ENCODE results near the gene INVS. TPM values are rescaled to one million over a fixed set of nuclear protein-coding genes. Genes with fewer than 3 reads are reported as not detected.
A peak's percentile ranks its signal among the peaks of the same experiment; 100 is the strongest.

The INVS gene
- polyA plus RNA-seq, 1 of the 3 experiments (the other 2 are of a cell fraction) = 8.1 TPM

DNA sequence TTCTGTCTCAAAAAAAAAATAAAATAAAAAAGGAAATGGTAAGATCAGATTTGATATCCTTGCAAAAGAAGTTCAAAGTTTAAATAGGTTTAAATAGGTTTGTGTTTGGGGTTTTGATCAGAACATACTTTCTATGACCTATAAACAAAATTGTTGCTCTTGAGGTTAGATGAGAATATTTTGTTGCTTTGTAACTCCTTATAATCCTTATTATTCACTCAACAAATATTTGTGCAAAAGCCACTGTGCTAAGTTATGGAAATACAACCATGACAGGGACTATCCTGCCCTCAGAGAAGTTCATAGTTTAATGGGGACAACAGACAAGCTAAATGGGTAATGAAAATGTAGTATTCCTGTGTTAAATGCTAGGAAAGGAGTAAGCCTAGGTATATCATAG is 71.5 kb downstream of the INVS start:
- H3K27me3 ChIP-seq (ENCODE audit: insufficient read depth) = no peaks in the 10 kb centered on the region
- no peak for TF ChIP-seq YY1 (IDR thresholded peaks at IDR 0.05; ENCODE audit: low read depth)
- peaks cover 5 to 25% of the 10 kb centered on the region in 2 experiments for H3K36me3 ChIP-seq (replicated peaks in 1 of 2; ENCODE audit: control insufficient read depth in 1 of 2, insufficient read depth in 2 of 2, low read length in 1 of 2)
- peaks cover 0 to 5% of the 10 kb centered on the region in 2 experiments; a peak in 2 of 4 replicates for H3K4me1 ChIP-seq (ENCODE audit: control insufficient read depth in 1 of 2, insufficient read depth in 2 of 2, low read depth in 1 of 2, low read length in 1 of 2)
- H3K79me2 ChIP-seq (ENCODE audit: insufficient read depth) = no peaks in the 10 kb centered on the region
- CTCF ChIA-PET = no interaction called here
- no peaks in the 10 kb centered on the region for H3K9me2 ChIP-seq
- DNase-seq = no peak
- no peak overlapping the region for H3K27ac ChIP-seq (ENCODE audit: low read depth in 2 of 2, low read length in 1 of 2)
- no peak overlapping the region for H3K4me3 ChIP-seq (ENCODE audit: low read depth in 2 of 2, low read length in 1 of 2)
- no peak overlapping the region for H3K9ac ChIP-seq
- H3K9me3 ChIP-seq = no peaks in the 10 kb centered on the region
- H3K4me2 ChIP-seq = no peak overlapping the region
- H4K20me1 ChIP-seq (ENCODE audit: insufficient read depth) = no peaks in the 10 kb centered on the region
- H2AFZ ChIP-seq (ENCODE audit: low read depth) = no peak overlapping the region
- POLR2A ChIA-PET = no interaction called here
- no peaks in the 10 kb centered on the region for H3F3A ChIP-seq (replicated peaks; ENCODE audit: insufficient read depth)

DNA sequence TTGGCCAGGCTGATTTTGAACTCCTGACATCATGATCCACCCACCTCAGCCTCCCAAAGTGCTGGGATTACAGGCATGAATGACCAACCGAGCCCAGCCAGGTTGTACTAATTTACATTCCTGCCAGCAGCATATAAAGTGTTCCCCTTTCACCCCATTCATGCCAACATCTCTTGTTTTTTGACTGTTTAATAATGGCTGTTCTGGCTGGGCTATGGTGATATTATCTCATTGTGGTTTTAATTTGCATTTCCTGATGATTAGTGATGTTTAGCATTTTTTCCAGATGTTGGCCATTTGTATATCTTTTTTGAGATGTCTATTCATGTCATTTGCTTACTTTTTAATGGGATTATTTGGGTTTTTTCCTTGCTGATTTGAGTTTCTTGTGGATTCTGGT is 87.3 kb downstream of the INVS start:
- Histone ChIP-seq H3K4me1 (ENCODE audit: control insufficient read depth in 1 of 2, insufficient read depth in 2 of 2, low read depth in 1 of 2, low read length in 1 of 2) (no peaks in the 10 kb centered on the region), H3K4me3 (ENCODE audit: low read depth in 2 of 2, low read length in 1 of 2) (no peak overlapping the region), H4K20me1 (ENCODE audit: insufficient read depth) (no peaks in the 10 kb centered on the region), H3K27me3 (ENCODE audit: insufficient read depth) (no peaks in the 10 kb centered on the region), H2AFZ (ENCODE audit: low read depth) (no peak overlapping the region), H3K9me3 (peaks cover 14% of the 10 kb centered on the region), H3K36me3 (replicated peaks in 1 of 2; ENCODE audit: control insufficient read depth in 1 of 2, insufficient read depth in 2 of 2, low read length in 1 of 2) (peaks cover 0 to 3% of the 10 kb centered on the region in 2 experiments), H3K27ac (ENCODE audit: low read depth in 2 of 2, low read length in 1 of 2) (no peak overlapping the region), H3K4me2 (no peak overlapping the region), H3K79me2 (ENCODE audit: insufficient read depth) (peaks cover 37% of the 10 kb centered on the region), H3K9me2 (no peaks in the 10 kb centered on the region), H3F3A (replicated peaks; ENCODE audit: insufficient read depth) (no peaks in the 10 kb centered on the region), H3K9ac (no peak overlapping the region)
- TF ChIP-seq TCF12 (IDR thresholded peaks at IDR 0.05) (peak; percentile 15; the same call in 1 of the 2 replicates), ELF1 (IDR thresholded peaks at IDR 0.05) (no peak)
- ChIA-PET POLR2A (no interaction called here), CTCF (no interaction called here)
- 73% methylated on average over 1 of the region's 1 CpG for WGBS (ENCODE audit: low lambda C conversion rate)
- no peak for DNase-seq

DNA sequence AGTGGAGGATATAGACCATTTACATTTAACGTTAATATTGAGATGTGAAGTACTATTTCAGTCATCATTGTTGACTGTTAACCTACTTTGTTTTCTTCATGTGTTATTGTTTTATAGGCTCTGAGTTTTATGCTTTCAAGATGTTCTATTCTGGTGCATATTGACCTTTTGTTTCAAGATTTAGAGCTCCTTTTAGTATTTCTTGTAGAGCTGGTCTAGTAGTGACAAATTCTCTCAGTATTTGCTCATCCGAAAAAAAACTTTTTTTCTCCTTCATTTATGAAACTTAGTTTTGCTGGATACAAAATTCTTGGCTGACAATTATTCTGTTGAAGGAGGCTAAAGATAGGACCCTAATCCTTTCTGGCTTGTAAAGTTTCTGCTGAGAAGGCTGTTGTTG is 91.3 kb downstream of the INVS start:
- peaks cover 21% of the 10 kb centered on the region for H3K9me3 ChIP-seq
- peaks cover 0 to 14% of the 10 kb centered on the region in 2 experiments for H3K36me3 ChIP-seq (replicated peaks in 1 of 2; ENCODE audit: control insufficient read depth in 1 of 2, insufficient read depth in 2 of 2, low read length in 1 of 2)
- no peak overlapping the region for H3K27ac ChIP-seq (ENCODE audit: low read depth in 2 of 2, low read length in 1 of 2)
- H3K9me2 ChIP-seq = no peaks in the 10 kb centered on the region
- 95% methylated on average over 2 of the region's 2 CpGs for WGBS (ENCODE audit: low lambda C conversion rate)
- TF ChIP-seq NRF1 (IDR thresholded peaks at IDR 0.05; ENCODE audit: low read depth, low read length) = no peak
- DNase-seq = no peak
- POLR2A ChIA-PET = no interaction called here
- no peak overlapping the region for H3K4me3 ChIP-seq (ENCODE audit: low read depth in 2 of 2, low read length in 1 of 2)
- H3K27me3 ChIP-seq (ENCODE audit: insufficient read depth) = no peaks in the 10 kb centered on the region
- peaks cover 44% of the 10 kb centered on the region for H3K79me2 ChIP-seq (ENCODE audit: insufficient read depth)
- no peak overlapping the region for H3K4me2 ChIP-seq
- no peaks in the 10 kb centered on the region for H4K20me1 ChIP-seq (ENCODE audit: insufficient read depth)
- H2AFZ ChIP-seq (ENCODE audit: low read depth) = no peak overlapping the region
- no peak overlapping the region for H3K9ac ChIP-seq
- no peaks in the 10 kb centered on the region for H3F3A ChIP-seq (replicated peaks; ENCODE audit: insufficient read depth)
- no peaks in the 10 kb centered on the region for H3K4me1 ChIP-seq (ENCODE audit: control insufficient read depth in 1 of 2, insufficient read depth in 2 of 2, low read depth in 1 of 2, low read length in 1 of 2)
- CTCF ChIA-PET = no interaction called here

DNA sequence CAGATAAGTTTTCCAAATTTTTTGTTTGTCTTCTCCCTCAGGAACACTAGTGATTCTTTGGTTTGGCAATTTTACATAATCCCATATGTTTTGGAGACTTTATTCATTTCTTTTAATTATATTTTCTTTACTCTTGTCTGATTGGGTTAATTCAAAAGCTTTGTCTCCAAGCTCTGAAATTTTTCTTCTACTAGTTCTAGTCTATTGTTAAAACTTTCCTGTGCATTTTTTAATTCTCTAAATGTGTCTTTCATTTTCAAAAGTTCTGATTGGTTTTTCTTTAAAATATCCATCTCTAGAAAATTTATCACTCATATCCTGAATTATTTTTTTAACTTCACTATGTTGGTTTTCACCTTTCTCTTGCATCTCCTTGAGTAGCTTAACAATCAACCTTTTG is 92.2 kb downstream of the INVS start:
- Histone ChIP-seq H4K20me1 (ENCODE audit: insufficient read depth) (no peaks in the 10 kb centered on the region), H3K27me3 (ENCODE audit: insufficient read depth) (no peaks in the 10 kb centered on the region), H3K9me2 (no peaks in the 10 kb centered on the region), H3K4me1 (ENCODE audit: control insufficient read depth in 1 of 2, insufficient read depth in 2 of 2, low read depth in 1 of 2, low read length in 1 of 2) (peaks cover 0 to under 1% of the 10 kb centered on the region in 2 experiments; a peak in 2 of 4 replicates), H3K4me2 (no peak overlapping the region), H3K9ac (no peak overlapping the region), H3F3A (replicated peaks; ENCODE audit: insufficient read depth) (no peaks in the 10 kb centered on the region), H3K79me2 (ENCODE audit: insufficient read depth) (peaks cover 44% of the 10 kb centered on the region), H3K4me3 (ENCODE audit: low read depth in 2 of 2, low read length in 1 of 2) (no peak overlapping the region), H2AFZ (ENCODE audit: low read depth) (no peak overlapping the region), H3K27ac (ENCODE audit: low read depth in 2 of 2, low read length in 1 of 2) (no peak overlapping the region), H3K36me3 (replicated peaks in 1 of 2; ENCODE audit: control insufficient read depth in 1 of 2, insufficient read depth in 2 of 2, low read length in 1 of 2) (peaks cover 0 to 14% of the 10 kb centered on the region in 2 experiments), H3K9me3 (peaks cover 21% of the 10 kb centered on the region)
- POLR2A ChIA-PET = no interaction called here
- no peak for DNase-seq
- CTCF ChIA-PET = interaction anchor here (0.7 to 1.0 kb wide), 2 partner anchors 16 to 19 kb away, joined by 3 read pairs; no protein-coding TSS in a partner anchor
- TF ChIP-seq MEF2A (IDR thresholded peaks at IDR 0.05; ENCODE audit: borderline replicate concordance, low read depth) = no peak
- TF ChIP-seq USF2 (IDR thresholded peaks at IDR 0.05; ENCODE audit: borderline replicate concordance, low read depth, low read length) = no peak
- TF ChIP-seq JUND (IDR thresholded peaks at IDR 0.05) = no peak
- TF ChIP-seq FOXJ3 (CRISPR knock-in tag; IDR thresholded peaks at IDR 0.05) = no peak
- no peak for TF ChIP-seq GATA2 (CRISPR knock-in tag; IDR thresholded peaks at IDR 0.05)
- no peak for TF ChIP-seq FOXM1 (IDR thresholded peaks at IDR 0.05; ENCODE audit: low read depth)
- TF ChIP-seq EP300 (IDR thresholded peaks at IDR 0.05; ENCODE audit: borderline replicate concordance in 1 of 2, low read depth in 1 of 2, low read length in 1 of 2) = no peak
- no peak for TF ChIP-seq TAF1 (IDR thresholded peaks at IDR 0.05; ENCODE audit: borderline replicate concordance, low read depth, low read length)
- TF ChIP-seq CHD2 (IDR thresholded peaks at IDR 0.05; ENCODE audit: low read length, partially characterized antibody) = no peak
- TF ChIP-seq, protein P1, sequence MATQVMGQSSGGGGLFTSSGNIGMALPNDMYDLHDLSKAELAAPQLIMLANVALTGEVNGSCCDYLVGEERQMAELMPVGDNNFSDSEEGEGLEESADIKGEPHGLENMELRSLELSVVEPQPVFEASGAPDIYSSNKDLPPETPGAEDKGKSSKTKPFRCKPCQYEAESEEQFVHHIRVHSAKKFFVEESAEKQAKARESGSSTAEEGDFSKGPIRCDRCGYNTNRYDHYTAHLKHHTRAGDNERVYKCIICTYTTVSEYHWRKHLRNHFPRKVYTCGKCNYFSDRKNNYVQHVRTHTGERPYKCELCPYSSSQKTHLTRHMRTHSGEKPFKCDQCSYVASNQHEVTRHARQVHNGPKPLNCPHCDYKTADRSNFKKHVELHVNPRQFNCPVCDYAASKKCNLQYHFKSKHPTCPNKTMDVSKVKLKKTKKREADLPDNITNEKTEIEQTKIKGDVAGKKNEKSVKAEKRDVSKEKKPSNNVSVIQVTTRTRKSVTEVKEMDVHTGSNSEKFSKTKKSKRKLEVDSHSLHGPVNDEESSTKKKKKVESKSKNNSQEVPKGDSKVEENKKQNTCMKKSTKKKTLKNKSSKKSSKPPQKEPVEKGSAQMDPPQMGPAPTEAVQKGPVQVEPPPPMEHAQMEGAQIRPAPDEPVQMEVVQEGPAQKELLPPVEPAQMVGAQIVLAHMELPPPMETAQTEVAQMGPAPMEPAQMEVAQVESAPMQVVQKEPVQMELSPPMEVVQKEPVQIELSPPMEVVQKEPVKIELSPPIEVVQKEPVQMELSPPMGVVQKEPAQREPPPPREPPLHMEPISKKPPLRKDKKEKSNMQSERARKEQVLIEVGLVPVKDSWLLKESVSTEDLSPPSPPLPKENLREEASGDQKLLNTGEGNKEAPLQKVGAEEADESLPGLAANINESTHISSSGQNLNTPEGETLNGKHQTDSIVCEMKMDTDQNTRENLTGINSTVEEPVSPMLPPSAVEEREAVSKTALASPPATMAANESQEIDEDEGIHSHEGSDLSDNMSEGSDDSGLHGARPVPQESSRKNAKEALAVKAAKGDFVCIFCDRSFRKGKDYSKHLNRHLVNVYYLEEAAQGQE (IDR thresholded peaks at IDR 0.05; ENCODE audit: low read depth, low read length) = no peak
- TF ChIP-seq SIN3A (IDR thresholded peaks at IDR 0.05; ENCODE audit: borderline replicate concordance, low read depth, low read length) = no peak

All from SK-N-SH (cell line).